HepG2 (cell line): ENCODE results near the gene FXN. TPM values are rescaled to one million over a fixed set of nuclear protein-coding genes. Genes with fewer than 3 reads are reported as not detected.
A peak's percentile ranks its signal among the peaks of the same experiment; 100 is the strongest.

ENCODE experiments used
- ATRX ChIP-seq: sonication (generic); formaldehyde crosslinking; IDR thresholded peaks from 2 replicates; pipeline ENCODE4 v1.4.0; 2020; ENCODE audit warnings: missing genetic modification reagents, borderline replicate concordance
- FLYWCH1 ChIP-seq: sonication (generic); formaldehyde crosslinking; IDR thresholded peaks from 2 replicates; pipeline ENCODE4 v1.8.1; 2023; ENCODE audit warnings: mild to moderate bottlenecking, missing genetic modification reagents
- KAT2B ChIP-seq: fragments of 150-350 bp; IDR thresholded peaks from 2 replicates; pipeline ENCODE4 v1.6.1; 2014; ENCODE audit warnings: low read depth, low read length, borderline replicate concordance
- KLF15 ChIP-seq: sonication (generic); formaldehyde crosslinking; IDR thresholded peaks from 2 replicates; pipeline ENCODE4 v1.8.1; 2023; ENCODE audit warnings: borderline replicate concordance, mild to moderate bottlenecking, inconsistent platforms, missing genetic modification reagents, mixed read lengths
- MLX ChIP-seq: IDR thresholded peaks from 2 replicates; pipeline ENCODE4 v1.6.1; 2016
- NFKB2 ChIP-seq: sonication (generic); formaldehyde crosslinking; IDR thresholded peaks from 2 replicates; pipeline ENCODE4 v1.4.0; 2020; ENCODE audit warnings: missing genetic modification reagents, borderline replicate concordance
- SOX6 ChIP-seq, 2 experiments: fragments of 450-650 bp in 1 of 2; sonication (generic) in 1 of 2; formaldehyde crosslinking in 1 of 2; IDR thresholded peaks; 2 replicates each; pipeline versions ENCODE4 v1.4.0 to v1.6.1; 2017 to 2020; ENCODE audit warnings: antibody characterized with exemption in 1 of 2, mild to moderate bottlenecking in 1 of 2, missing genetic modification reagents in 1 of 2
- SP5 ChIP-seq: IDR thresholded peaks from 2 replicates; pipeline ENCODE4 v1.6.1; 2016; ENCODE audit warnings: low read depth, borderline replicate concordance
- SYNCRIP ChIP-seq: fragments of 200-400 bp; formaldehyde crosslinking; IDR thresholded peaks from 2 replicates; pipeline ENCODE4 v1.6.1; 2018; ENCODE audit warnings: mild to moderate bottlenecking, low read depth, low read length; ENCODE audit not compliant: insufficient read depth
- TBX3 ChIP-seq: fragments of 450-650 bp; IDR thresholded peaks from 2 replicates; pipeline ENCODE4 v1.6.1; 2017; ENCODE audit warnings: antibody characterized with exemption, mild to moderate bottlenecking, inconsistent platforms, borderline replicate concordance
- TEAD3 ChIP-seq: optimal IDR thresholded peaks from 2 replicates; pipeline ENCODE3; 2016; ENCODE audit warnings: borderline replicate concordance
- XRCC5 ChIP-seq: fragments of 200-400 bp; formaldehyde crosslinking; optimal IDR thresholded peaks from 2 replicates; pipeline ENCODE3; 2017; ENCODE audit warnings: mild to moderate bottlenecking, low read length
- YEATS2 ChIP-seq: sonication (generic); formaldehyde crosslinking; IDR thresholded peaks from 2 replicates; pipeline ENCODE4 v1.4.0; 2020; ENCODE audit warnings: missing genetic modification reagents, borderline replicate concordance
- ZFY ChIP-seq: sonication (generic); formaldehyde crosslinking; IDR thresholded peaks from 2 replicates; pipeline ENCODE4 v1.4.0; 2020; ENCODE audit warnings: missing genetic modification reagents
- ZFYVE20 ChIP-seq: sonication (generic); formaldehyde crosslinking; IDR thresholded peaks from 2 replicates; pipeline ENCODE4 v1.8.0; 2023; ENCODE audit warnings: low read depth, mild to moderate bottlenecking, moderate library complexity, missing genetic modification reagents, borderline replicate concordance
- ZNF180 ChIP-seq: sonication (generic); formaldehyde crosslinking; IDR thresholded peaks from 2 replicates; pipeline ENCODE4 v1.4.0; 2020; ENCODE audit warnings: low read depth, missing genetic modification reagents, borderline replicate concordance
- ZNF230 ChIP-seq: sonication (generic); formaldehyde crosslinking; IDR thresholded peaks from 2 replicates; pipeline ENCODE4 v1.4.0; 2020; ENCODE audit warnings: mild to moderate bottlenecking, missing genetic modification reagents
- ZNF253 ChIP-seq: sonication (generic); formaldehyde crosslinking; IDR thresholded peaks from 2 replicates; pipeline ENCODE4 v1.8.0; 2022; ENCODE audit warnings: mild to moderate bottlenecking, missing genetic modification reagents, borderline replicate concordance
- ZNF563 ChIP-seq: sonication (generic); formaldehyde crosslinking; IDR thresholded peaks from 2 replicates; pipeline ENCODE4 v1.8.0; 2022; ENCODE audit warnings: mild to moderate bottlenecking, moderate library complexity, missing genetic modification reagents
- ZNF569 ChIP-seq: sonication (generic); formaldehyde crosslinking; IDR thresholded peaks from 2 replicates; pipeline ENCODE4 v1.5.0; 2020; ENCODE audit warnings: mild to moderate bottlenecking, missing genetic modification reagents, moderate library complexity, borderline replicate concordance
- polyA plus RNA-seq, 8 experiments: library from polyadenylated mRNA; depleted of rRNA in 3 of 8; stranded (reverse) in 7 of 8; unstranded in 1 of 8; fragments of >200 nt; fragmentation: Illumina TruSeq in 4 of 8; extraction: Trizol in 4 of 8; gene quantifications; 2 replicates each; pipeline versions ENCODE4 v1.2.1 to v1.2.3, GENCODE V29; 2011 to 2016; ENCODE audit warnings: low read depth in 4 of 8, missing spikeins in 1 of 8, mixed read lengths in 1 of 8; ENCODE audit not compliant: insufficient read depth in 1 of 8
- total RNA-seq, 5 experiments: library from RNA; depleted of rRNA; stranded (reverse); fragments of >200 nt; fragmentation: Illumina TruSeq; extraction: Trizol; gene quantifications; 2 replicates each; pipeline ENCODE4 v1.2.3, GENCODE V29; 2016; ENCODE audit warnings: low read depth in 1 of 5
- TF ChIP-seq, protein P1 (sequence below): sonication (generic); formaldehyde crosslinking; IDR thresholded peaks from 2 replicates; pipeline ENCODE4 v1.4.0; 2020; ENCODE audit warnings: missing genetic modification reagents, borderline replicate concordance

Gene FXN
- total and polyA plus RNA-seq, 2 of the 13 experiments (the other 11 are each of a cell fraction or from before 2014, with no cell fraction given) = 24.1 to 26.0 TPM

GRCh38 chr9:69121155-69122081, 85.9 kb downstream of the FXN start (continued):
- TF ChIP-seq ZNF563 (CRISPR knock-in tag) = peak; percentile 15; the same call in 1 of the 2 replicates
- TF ChIP-seq ZNF253 (CRISPR knock-in tag) = no peak
- 0 out of 2 replicates have a peak, but pooled peaks have one; percentile 47 for TF ChIP-seq ZFYVE20 (CRISPR knock-in tag)
- TF ChIP-seq KAT2B = no peak
- no peak for TF ChIP-seq YEATS2
- TF ChIP-seq KLF15 = peak; percentile 46; the same call in 1 of the 2 replicates
- TF ChIP-seq FLYWCH1 (CRISPR knock-in tag) = no peak
- TF ChIP-seq MLX (CRISPR knock-in tag) = peak; percentile 1; the same call in 1 of the 2 replicates
- TF ChIP-seq ZFY (CRISPR knock-in tag) = peak; percentile 23; the same call in 1 of the 2 replicates
- TF ChIP-seq, protein P1, sequence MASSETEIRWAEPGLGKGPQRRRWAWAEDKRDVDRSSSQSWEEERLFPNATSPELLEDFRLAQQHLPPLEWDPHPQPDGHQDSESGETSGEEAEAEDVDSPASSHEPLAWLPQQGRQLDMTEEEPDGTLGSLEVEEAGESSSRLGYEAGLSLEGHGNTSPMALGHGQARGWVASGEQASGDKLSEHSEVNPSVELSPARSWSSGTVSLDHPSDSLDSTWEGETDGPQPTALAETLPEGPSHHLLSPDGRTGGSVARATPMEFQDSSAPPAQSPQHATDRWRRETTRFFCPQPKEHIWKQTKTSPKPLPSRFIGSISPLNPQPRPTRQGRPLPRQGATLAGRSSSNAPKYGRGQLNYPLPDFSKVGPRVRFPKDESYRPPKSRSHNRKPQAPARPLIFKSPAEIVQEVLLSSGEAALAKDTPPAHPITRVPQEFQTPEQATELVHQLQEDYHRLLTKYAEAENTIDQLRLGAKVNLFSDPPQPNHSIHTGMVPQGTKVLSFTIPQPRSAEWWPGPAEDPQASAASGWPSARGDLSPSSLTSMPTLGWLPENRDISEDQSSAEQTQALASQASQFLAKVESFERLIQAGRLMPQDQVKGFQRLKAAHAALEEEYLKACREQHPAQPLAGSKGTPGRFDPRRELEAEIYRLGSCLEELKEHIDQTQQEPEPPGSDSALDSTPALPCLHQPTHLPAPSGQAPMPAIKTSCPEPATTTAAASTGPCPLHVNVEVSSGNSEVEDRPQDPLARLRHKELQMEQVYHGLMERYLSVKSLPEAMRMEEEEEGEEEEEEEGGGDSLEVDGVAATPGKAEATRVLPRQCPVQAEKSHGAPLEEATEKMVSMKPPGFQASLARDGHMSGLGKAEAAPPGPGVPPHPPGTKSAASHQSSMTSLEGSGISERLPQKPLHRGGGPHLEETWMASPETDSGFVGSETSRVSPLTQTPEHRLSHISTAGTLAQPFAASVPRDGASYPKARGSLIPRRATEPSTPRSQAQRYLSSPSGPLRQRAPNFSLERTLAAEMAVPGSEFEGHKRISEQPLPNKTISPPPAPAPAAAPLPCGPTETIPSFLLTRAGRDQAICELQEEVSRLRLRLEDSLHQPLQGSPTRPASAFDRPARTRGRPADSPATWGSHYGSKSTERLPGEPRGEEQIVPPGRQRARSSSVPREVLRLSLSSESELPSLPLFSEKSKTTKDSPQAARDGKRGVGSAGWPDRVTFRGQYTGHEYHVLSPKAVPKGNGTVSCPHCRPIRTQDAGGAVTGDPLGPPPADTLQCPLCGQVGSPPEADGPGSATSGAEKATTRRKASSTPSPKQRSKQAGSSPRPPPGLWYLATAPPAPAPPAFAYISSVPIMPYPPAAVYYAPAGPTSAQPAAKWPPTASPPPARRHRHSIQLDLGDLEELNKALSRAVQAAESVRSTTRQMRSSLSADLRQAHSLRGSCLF = no peak
- no peak for TF ChIP-seq ZNF569 (CRISPR knock-in tag)
- no peak for TF ChIP-seq XRCC5
- no peak for TF ChIP-seq TEAD3 (CRISPR knock-in tag)
- TF ChIP-seq NFKB2 (CRISPR knock-in tag) = no peak
- TF ChIP-seq TBX3 = no peak
- no peak for TF ChIP-seq ATRX
- TF ChIP-seq ZNF180 (CRISPR knock-in tag) = no peak
- TF ChIP-seq SYNCRIP = no peak
- no peak for TF ChIP-seq ZNF230 (CRISPR knock-in tag)
- TF ChIP-seq SOX6 (IDR thresholded peaks at IDR 0.05) = no peak
- TF ChIP-seq SOX6 (CRISPR knock-in tag; IDR thresholded peaks at IDR 0.05) = no peak
- 0 out of 2 replicates have a peak, but pooled peaks have one; percentile 12 for TF ChIP-seq SP5
